Measurements from ENCODE around the gene ZNF423.

Gene ZNF423

DNA sequence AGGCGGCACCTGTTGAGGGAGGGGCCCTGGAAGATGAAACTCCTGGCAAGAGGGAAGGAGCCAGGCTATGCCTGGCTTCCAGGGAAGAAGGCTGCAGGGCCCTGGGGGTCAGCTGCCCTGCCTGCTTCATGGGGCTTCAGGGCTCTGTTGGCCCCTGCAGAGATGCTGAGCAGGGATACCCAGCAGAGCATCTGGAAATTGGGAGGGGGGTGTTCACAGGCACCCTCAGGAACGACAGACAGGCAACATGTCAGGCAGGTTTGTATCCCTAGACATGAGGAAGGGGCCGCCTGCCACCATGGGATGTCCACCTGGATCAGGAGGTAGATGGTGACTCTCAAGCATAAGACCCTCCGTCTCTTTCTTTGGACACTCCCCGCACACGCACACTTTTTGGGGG is 13.8 kb upstream of the ZNF423 start:
- DNase-seq: no peak

DNA sequence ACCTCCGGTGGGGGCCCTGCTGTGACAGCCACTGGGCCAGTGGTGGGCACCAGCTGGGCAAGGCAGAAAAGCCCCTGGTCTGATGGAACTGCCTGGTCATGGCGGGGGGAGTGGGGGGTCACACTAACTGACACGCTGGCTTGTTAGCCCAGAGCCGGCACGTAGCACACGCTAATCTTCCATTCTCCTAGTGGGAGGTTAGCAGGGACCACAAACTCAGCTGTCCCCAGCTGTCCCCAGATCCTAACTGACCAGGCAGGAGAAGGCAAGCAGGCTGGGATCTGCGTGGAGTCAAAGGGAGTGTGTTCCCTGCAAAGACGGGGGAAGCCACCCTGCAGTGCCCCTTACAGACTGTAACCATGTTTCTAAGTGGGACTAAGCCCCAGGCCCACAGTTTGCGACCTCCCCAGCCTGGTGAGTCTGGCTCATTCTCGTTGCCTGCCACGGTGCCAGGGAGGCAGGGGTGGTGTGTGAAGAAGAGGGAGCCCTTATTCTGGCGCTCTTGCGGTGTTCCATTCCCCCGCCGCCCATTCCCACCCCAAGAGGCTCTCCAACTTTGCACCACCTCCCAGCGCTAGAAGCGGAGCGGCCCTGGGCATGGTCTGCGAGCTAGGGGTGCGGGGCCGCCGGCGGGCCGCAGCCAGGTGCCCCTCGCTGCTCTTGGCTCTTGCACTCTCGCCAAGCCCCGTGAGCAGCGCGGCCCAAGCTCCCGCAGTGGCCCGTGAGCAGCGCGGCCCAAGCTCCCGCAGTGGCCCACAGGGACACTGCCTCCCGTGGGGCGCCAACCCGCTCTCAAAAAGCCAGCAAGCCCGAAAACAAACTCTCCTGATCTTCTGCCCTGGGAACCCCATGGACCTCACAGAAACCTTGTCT is 12.1 kb upstream of the ZNF423 start:
- no peak for DNase-seq

DNA sequence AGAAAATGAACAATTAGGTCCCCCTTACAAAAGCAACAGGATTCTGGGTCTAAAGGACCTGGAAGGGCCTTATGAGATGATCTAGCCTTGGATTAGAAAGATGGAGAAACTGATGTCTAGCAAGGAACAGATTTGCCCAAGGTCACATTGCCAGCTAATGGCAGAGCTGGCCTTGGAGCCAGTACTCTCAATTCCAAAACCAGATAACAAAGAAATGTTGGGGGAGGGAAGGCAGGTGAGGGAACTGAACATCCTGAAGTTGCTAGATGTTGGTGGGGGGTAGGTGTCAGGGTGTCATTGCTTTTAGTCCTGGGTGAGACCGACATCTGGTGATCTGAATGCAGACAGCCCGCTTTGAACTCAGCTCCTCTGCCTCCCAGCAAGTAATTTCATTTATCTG is 11.3 kb upstream of the ZNF423 start:
- no peak for DNase-seq

DNA sequence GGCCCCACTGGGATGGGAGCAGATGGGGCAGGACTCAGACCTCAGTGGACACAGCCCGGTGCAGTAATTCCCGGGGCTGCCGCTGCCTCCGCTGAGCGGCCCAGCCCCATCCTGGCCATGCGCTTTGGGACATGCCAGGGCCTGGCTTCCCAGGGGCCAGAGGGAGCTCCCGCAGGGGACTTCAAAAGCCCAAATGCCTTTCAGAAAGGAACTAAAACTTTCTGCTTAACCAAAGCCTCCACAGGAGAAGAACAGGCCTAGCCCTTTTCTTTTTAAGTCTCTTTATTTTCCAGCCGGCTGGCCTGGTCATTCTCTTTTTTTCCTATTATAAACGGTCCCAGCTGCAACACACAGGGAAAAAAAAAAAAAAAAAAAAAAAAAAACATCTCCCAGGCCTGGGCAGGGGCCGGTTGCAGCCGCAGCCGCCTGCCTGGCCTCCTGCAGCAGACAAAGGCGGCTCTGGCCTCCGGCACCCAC is 10.7 kb upstream of the ZNF423 start:
- DNase-seq: no peak

DNA sequence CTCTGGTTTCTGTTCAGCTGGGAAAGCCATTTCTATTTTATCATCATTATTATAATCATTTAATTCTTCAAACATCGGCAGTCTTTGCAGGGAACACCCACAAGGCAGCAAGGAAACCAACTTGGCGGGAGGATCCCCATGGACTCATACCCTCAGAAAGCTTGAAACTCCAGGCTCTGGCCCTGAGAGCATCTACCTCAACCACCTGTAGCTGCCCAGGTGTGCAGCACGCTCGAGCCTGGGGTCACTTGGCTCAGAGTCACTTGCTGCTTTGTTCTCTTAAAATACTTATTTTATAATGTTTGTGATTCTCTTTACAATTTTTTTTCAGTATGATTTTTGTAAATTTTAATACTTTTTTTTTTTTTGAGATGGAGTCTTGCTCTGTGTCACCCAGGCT is 6.8 kb upstream of the ZNF423 start:
- DNase-seq: no peak

DNA sequence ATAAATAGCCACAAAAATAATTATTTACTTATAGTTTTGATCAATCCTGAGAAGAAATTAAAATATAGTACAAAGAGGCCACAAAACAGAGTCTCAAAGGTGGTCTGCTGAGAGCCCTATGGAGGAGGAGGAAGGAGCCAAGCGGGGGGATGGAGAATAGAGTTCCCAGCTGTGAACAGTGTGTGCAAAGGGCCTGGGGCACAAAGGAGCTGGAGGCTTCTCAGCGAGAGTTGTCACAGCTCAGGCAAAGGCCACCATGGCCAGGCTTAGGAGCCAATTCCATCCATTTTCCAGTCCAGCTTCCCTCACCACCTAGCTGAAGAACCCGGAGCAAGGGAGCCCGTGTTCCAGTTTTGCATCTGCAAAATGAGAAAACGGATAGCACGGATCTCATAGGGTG is 5.4 kb upstream of the ZNF423 start:
- DNase-seq: no peak

DNA sequence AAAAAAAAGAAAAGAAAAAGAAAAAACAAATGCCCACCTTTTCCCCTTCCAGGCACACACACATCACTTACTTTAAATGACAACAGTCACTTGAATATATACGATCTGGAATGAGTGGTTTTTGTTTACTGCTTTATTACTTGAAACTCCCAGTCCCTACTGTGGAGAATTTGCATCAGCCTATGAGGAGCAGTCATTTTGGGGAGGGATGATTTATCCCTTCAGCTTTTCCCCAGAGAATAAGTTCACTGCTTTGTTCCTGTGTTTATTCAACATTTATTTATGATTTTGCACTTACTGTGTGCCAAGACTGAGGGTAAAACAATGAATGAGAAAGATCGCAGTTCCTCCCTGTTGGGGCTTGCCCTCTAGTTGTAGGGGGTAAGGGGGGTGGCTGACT is 4.7 kb upstream of the ZNF423 start:
- DNase-seq: no peak

DNA sequence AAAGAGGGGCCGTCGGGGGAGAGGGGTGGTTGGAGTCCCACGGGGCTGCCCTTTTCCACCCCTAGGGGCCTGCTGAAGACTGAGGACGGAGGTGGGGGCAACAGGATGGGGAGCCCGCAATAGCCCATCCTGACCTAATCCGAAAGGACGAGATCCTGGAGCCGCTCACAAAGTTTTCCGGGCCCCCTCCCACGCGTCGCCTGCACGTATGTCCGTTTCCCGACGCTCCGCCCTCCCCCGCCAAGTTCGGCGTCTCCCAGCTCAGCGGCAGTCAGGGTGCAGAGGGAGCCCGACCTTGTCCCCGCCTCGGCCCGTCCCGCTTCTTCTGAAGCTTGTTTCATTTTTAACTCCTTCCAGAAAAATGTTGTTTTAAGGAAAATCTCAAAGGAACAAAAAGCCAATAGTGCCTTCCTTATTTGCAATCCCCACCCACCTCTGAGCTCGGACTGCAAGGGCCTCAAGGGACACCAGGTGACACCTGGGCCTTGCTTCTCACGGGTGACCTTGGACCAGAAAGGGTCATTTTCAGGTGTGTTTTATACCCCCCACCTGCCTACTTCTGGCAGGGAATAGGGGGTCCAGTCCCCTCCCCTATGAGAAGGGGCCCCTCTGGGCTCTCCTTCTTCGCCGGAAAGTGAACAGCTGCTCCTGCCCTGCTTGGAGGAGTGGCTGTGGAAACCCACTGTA is 3.4 kb upstream of the ZNF423 start:
- DNase-seq: no peak

DNA sequence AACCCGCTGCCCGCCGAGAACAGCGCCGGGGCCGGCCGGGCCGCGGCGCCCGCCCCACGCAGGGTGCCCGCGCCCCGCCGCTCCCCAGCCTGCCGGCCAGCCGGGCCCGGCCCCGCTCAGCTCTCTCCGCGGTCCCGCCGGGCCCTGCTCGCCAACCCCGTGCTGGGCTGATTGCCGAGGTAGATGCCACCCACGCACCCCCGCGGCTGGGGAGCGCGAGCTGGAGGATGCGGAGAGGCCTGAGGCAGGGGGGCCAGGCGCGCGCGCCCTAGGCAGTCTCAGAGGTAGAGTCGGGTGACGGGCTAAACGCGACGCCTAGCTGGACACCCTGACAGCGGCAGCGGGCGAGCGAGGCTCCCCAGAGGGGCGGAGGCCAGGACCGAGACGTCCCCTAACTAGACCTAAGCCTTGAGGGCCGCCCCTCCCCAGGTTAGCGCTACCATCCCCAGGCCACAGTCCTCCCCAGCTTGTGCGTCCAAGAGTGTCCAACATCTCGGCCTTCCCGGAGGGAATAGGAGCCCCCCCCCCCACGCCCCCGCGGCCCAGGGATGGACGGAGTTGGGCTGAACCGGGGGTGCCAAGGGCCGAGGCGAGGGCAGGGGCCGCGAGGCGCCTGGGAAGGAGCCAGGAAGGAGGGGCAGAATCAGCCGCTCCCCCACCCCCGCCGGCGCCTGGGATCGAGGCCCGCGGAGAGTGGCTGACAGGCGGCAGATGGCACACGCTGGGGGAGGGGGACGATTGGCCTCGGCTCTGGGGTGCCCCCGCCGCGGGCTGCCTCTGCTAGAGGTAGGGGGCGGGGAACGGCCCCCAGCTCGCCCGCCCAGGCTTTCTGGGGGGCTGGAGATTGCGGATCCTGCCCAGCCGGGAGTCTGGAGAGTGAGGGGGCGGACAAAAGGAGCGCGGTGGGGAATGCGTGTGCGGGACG is 2.5 kb upstream of the ZNF423 start:
- DNase-seq: no peak

DNA sequence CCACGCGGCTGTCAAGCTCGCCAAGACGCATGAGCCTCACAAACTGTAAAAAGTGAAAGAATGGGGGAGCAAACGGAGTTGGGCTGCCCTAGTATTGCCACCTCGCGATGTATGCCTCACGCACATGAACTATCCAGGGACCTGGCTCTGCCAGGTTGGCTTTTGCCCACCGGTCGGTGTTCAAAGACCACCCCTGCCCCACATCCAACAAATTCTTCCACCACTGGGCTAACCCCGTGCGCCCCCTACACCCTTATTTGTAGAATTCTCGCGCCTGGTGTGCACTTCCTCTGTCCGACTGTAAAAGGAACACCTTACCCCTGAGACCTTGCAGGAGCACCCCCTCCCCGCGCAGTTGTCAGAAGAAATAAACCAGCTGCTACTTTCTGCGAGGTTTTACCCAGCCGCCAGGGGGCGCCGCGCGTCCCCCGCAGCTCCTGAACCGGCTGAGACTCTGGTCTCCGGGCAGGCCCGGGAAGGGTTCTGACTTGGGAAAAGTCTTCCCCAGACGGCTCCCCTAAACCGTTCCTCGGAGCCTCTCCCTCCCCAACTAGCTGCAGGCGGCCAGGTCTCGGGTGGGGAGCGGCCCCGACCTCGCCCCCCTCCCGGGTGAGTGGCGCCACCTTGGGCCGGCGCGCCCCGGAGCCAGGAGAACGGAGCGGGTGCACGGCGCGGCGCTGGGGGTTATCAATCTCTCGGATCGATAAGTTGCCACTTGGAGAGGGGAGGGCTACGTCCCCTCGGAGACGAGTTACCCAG is 1.7 kb upstream of the ZNF423 start:
- peak in 2 of 5 donors; percentile 27 to 54 for DNase-seq

DNA sequence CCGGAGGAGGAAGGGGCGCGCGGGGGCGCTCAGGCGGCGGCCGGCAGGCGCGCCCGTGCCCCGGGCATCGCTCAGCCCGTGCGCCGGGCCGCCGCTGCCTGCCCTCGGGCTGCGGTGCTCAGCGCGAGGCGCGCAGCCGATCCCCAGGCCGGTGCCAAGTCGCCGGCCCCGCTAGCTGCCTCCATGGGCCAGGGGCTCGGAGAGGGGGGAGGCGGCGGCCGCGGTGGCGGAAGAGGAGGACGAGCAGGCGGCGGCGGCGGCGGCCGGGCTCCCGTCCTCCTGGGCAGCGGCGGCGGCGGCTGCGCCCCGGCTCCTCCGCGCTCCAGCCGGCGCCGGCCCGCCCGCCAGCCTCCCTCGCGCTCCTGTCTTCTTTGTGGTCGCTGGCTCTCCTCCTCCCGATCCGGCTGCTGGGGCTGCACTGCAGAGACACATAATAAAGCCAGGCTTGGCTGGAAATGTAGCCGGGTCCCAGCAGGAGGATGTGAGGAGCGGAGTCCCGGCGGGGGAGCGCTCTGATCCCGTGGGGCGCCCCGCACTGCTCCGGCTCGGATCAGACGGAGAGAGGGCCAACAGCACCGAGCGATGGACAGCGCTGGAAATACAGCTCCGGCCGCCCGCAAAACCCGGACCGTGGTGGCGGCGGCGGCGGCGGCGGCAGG is 889 bp upstream of the ZNF423 start:
- peak in 1 of 5 donors; percentile 18 for DNase-seq

DNA sequence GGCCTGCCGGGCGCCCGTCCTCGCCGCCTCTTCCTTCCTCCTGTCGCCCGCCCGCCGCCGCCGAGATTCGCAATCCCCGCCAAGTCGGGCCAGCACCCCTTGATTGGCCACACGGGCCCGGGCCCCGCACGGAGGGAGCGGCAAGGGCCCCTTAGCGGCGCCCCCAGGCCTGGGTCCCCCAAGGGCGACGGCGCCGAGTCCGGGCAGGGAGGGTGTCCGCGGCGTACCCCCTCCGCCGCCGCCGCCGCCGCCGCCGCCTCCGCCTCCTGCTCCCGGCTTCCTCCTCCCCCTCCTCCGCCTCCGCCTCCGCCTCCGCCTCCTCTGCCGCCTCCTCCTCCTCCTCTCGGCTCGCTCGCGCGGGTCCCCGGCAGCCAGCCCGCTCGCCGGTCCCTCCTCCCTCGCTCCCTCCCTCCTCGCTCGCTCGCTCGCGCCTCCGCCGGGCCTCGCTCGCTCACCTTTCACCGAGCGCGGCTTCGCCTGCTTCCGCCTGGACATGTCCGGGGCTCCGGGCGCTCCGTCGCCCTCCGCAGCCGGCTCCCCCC is 561 bp downstream of the ZNF423 start:
- DNase-seq: peak in 4 of 5 donors; percentile 31 to 77 (median 44)

DNA sequence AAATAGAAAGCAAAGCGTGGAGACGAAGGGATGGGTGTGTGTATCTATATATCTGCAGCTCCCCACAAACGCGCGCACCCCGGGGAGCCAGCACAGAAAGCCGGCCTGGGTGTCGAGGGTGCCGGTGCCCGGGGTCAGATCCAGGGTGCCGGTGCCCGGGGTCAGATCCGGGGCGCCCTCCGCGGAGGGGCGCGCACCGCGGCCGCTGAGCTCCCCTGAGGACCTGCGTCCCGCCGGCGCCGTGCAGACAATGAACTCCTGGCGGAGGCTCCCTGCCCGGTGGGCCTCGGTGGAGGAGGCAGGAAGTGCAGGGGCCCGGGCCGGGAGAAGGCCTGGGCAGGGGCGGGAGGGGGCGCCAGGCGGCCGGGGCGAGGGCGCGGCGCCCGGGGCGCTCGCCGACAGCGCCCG is 1.1 kb downstream of the ZNF423 start:
- DNase-seq: no peak

DNA sequence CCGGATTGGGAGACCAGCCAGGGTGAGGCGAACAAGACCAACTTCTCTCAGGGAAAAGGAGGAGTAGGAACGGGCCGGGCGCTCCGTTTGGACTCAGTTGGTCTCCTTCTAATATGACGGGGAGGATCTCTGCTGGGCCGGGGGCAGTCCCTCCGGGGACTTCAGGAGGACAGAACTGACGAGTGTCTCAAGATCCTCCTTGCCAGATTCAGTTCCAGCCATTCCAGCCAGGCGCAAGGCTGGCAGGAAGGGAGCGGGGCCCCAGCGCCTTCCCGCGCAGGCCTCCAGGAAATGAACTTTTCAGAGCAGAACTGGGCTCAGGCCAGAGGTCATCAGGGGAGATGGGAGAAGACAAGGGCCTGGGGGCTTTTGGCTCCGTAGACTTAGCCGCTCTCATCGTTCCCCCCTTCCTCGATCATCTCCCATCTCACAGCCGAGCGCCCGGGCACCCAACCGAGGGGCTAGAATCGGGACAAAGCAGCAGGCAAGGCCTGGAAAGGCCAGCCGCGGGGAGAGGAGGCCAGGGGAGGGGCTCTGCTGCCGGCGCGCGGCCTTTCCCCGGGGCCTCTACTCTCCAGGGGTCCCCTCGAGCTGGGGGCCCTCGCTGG is 1.6 kb downstream of the ZNF423 start:
- no peak for DNase-seq

DNA sequence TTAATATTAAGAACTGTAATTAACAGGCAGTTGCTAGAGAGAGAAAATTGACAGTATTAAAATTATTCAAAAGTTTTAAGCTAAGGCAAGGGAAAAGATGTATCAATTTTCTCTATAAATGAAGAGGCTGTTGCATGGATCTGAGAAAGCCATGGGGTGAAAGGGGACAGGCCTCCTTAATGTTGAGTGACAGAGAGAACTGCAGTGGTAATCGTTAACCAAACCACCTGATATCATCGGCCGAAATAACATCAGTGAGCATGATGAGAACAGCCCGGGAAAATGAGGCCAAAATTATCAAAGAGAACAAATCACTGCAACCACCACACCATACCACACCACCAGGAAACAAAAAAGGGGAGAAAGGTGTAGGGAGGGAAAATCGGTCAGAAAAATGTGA is 3.6 kb downstream of the ZNF423 start:
- DNase-seq: no peak

DNA sequence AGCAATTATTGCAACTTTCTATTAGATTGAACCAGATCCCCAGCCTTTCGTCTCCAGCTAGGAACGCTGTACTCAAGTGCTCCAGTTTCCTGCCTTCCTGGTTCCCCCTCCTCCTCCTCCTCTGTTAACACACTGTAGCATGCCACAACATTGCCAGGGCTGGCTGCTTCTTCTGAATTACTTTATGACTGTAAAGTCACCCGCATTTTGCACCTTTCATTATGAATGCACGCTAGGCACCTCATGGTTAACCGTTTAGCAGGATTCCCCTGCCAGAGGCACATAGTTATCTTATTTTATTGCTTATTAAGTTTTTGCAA is 4.5 kb downstream of the ZNF423 start:
- no peak for DNase-seq

DNA sequence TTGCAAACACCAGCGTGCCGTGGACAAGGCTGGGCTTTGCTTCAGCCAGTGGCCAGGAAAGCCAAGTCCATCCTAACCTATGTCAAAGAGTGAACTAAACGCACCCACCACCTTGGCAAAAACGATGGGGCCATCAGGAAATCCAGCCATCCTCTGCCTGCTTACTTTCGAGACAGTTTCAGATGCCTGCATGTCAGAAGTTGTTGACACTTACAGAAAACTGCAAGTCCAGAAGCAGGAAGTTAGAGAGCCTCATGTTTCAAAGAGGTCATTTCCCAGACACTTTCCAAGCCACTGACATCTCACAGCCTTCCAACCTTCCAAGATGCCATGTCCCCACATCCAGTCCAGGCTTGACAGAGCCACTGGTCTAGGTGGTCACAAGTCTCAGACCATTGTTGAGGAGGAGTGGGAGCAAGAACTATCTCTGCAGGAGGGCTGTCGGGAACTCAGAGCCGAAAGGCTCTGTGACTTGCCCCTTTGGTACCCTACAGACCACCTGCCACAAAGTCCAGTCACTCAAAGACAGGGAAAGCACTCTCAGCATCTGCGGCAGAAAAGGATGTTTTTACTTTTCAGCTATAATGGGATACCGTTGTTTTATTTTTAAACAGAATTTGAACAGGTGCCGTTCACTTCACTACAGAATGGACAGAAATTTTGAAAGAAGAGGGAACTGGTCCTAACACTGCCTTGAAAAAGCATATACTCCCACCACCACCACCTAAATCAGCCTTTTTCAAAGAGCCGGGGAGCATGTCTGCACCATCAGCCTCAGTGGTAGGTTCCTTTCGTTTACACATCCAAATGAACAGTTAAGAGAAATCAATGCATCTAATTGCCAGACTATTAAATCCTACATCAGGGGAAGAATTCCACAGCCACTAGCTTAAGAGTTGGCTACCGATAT is 5.1 kb downstream of the ZNF423 start:
- DNase-seq: no peak

DNA sequence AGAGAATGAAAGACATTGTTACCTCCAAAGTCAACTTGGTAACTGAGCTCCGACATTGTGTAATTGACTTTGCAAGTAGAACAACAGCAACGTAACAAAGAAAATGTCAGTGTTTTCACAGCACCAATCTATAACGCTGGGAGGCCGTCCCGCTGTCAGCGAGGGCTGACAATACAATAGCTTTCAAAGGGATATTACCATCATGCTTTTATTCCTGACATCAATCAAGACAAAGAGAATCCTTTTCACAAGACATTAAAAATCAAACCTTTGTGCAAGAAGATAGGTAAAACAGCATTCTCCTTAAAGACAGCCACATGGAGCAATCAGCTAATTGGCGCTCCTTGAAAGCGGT is 6.2 kb downstream of the ZNF423 start:
- DNase-seq: no peak

DNA sequence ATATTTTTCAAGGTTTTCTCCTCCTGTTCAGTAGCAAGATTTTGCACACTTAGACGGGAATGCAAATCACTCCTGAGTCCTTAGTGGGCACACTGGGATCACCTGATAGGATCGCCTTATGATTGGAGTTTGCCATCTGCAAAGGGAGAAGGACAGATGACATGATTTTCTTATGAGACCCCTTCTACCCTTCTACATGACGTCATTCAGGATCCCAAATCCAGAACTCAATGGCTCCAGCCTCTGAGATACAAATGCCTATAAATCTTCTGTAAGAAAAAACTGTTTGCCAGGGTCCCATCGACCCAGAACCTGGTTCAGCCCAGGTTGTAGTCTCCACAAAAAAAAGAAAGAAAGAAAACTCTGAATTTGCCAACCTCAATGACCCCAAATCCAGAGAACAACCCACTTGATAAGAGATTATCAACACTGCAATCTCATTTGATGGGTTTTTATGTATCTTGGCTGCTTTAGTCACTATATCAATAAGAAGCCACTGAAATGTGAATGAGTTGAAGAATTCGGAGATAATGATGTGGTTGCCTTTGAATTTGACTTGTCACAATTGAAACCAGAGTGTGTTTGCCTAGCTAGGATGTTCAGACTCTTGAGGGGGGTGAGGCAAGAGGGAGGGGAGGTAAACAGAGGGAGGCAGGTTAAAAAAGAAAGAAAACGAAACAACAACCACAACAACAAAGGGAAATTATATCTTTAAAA is 6.7 kb downstream of the ZNF423 start:
- no peak for DNase-seq

Data from T-helper 1 cell (primary cell).